Glutamatergic neuron (in vitro differentiated cells): ENCODE results near the gene HSD17B8. TPM values are rescaled to one million over a fixed set of nuclear protein-coding genes. Genes with fewer than 3 reads are reported as not detected.

Source experiments
- DNase-seq: peaks from one replicate; pipeline ENCODE4 v3.0.0; 2022
- H3K27ac Mint-ChIP-seq: one replicate; pipeline ENCODE4 v1.8.0; 2020; ENCODE audit warnings: mild to moderate bottlenecking, mixed read lengths, inconsistent platforms; ENCODE audit not compliant: unreplicated experiment
- H3K27me3 Mint-ChIP-seq: one replicate; pipeline ENCODE4 v1.8.0; 2020; ENCODE audit warnings: mild to moderate bottlenecking, moderate library complexity, mixed read lengths, inconsistent platforms; ENCODE audit not compliant: unreplicated experiment
- H3K36me3 Mint-ChIP-seq: one replicate; pipeline ENCODE4 v1.8.0; 2020; ENCODE audit warnings: mild to moderate bottlenecking, mixed read lengths, inconsistent platforms; ENCODE audit not compliant: unreplicated experiment
- H3K4me1 Mint-ChIP-seq: one replicate; pipeline ENCODE4 v1.8.0; 2020; ENCODE audit warnings: mild to moderate bottlenecking, low read depth, mixed read lengths, inconsistent platforms; ENCODE audit not compliant: unreplicated experiment
- H3K4me3 Mint-ChIP-seq: one replicate; pipeline ENCODE4 v1.8.0; 2020; ENCODE audit warnings: mild to moderate bottlenecking, mixed read lengths, inconsistent platforms; ENCODE audit not compliant: unreplicated experiment
- H3K9me3 Mint-ChIP-seq: one replicate; pipeline ENCODE4 v1.8.0; 2020; ENCODE audit warnings: mild to moderate bottlenecking, moderate library complexity, mixed read lengths, inconsistent platforms; ENCODE audit not compliant: unreplicated experiment
- total RNA-seq: library from RNA; stranded (reverse); fragmentation: NEBNext Ultra II Directional; extraction: Animal tissue kit (Norgen Biotek cat#: 25700); gene quantifications from one replicate; pipeline ENCODE4 v1.2.1, GENCODE V29; 2021; ENCODE audit not compliant: unreplicated experiment
- TF ChIP-seq, protein P1 (sequence below): fragments of 200-600 bp; sonication (generic); IDR thresholded peaks from one replicate; pipeline ENCODE4 v1.5.0; 2021; ENCODE audit not compliant: partially characterized antibody, unreplicated experiment

The HSD17B8 gene
- total RNA-seq, 1 donor from 2014 or later = 4.6 TPM

DNA sequence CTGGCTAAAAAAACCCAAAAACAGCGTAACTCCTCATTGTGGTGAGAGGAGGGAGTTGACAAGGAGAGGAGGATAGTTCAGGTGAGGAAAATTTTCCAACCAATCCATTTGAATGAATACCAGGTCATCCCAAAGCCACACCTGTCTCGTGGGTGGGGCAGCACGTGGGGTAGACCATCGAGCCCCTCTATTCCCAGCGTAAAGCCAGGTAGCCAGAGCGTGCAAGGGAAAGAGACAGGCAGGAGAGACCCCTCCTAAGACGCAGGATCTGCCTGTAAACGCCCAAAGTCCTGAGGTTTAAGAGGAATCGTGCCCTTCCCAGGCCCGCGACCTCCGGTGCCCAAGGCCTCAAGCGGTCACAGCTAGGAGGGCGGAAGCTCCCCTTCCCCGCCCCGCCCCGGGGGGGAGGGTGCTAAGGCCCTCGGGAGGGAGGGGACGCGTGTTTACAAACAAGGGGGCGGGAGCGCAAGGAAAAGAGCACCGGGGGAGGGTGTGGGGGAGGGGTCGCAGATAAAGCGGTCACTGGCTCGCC is 4.7 kb upstream of the HSD17B8 start:
- TF ChIP-seq, protein P1, sequence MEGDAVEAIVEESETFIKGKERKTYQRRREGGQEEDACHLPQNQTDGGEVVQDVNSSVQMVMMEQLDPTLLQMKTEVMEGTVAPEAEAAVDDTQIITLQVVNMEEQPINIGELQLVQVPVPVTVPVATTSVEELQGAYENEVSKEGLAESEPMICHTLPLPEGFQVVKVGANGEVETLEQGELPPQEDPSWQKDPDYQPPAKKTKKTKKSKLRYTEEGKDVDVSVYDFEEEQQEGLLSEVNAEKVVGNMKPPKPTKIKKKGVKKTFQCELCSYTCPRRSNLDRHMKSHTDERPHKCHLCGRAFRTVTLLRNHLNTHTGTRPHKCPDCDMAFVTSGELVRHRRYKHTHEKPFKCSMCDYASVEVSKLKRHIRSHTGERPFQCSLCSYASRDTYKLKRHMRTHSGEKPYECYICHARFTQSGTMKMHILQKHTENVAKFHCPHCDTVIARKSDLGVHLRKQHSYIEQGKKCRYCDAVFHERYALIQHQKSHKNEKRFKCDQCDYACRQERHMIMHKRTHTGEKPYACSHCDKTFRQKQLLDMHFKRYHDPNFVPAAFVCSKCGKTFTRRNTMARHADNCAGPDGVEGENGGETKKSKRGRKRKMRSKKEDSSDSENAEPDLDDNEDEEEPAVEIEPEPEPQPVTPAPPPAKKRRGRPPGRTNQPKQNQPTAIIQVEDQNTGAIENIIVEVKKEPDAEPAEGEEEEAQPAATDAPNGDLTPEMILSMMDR = no peak
- Mint-ChIP-seq H3K4me1 (peaks cover 23% of the 10 kb centered on the region), H3K4me3 (peak overlapping the region; percentile 92), H3K36me3 (no peaks in the 10 kb centered on the region), H3K27me3 (peaks cover 12% of the 10 kb centered on the region), H3K27ac (peak overlapping the region; percentile 82), H3K9me3 (peaks cover 17% of the 10 kb centered on the region)
- no peak for DNase-seq

DNA sequence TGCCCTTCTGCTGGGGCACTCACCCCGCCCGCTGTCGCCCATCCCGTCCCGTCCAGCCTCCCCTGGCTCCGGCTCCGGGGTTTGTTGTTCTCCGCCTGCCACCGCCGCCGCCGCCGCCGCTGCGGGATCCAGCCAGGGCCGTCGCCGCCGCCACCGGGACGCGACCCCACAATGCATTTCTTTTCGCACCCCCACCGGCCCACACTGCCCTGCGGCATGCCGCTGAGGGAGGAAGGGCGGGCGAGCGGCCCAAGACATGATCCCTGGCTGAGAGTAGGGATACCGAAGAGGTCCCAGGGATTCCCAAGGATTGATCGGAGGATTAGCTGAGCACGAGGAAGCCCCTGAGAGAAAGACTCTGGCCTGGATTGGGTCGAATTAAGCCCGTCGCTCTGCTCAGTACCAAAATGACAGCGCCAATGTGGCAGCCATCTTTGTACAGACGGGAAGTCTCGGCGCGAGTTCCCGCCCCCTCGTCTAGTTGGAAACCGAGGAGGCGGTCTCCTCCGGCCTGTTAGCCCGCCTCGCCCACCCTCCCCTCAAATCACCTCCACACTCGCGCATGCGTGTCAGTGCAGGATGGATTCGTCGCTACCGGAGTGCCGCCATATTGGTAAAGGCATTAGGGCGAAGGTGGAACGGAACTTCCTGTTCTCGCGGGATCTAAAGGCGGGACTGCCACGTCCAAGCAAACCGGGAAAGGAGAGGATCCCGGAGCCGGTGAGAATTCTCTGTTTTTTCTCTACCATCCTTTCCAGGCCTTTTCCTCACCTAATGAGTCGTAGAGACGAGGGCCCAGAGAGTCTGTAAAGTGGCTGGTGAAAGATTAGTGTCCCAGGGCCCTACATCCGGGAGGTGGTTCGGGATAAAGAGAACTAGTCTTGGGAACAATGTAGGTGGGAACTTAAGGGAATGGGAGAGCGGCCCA is 4.0 kb upstream of the HSD17B8 start, which contains the start of the genes RXRB and SLC39A7:
RXRB (minus strand) TSS at position 447 of the 928 bp plus-strand sequence; CDS start at position 258, 189 bp downstream.
SLC39A7 (plus strand) TSS at position 649 of the 928 bp plus-strand sequence. CDS start 379 bp downstream, outside the sequence.
- TF ChIP-seq, protein P1 = no peak
- Mint-ChIP-seq H3K36me3 (no peaks in the 10 kb centered on the region), H3K9me3 (peaks cover 17% of the 10 kb centered on the region), H3K4me3 (peak within 1 kb of the TSS; percentile 99), H3K4me1 (peaks cover 28% of the 10 kb centered on the region), H3K27me3 (peaks cover 14% of the 10 kb centered on the region), H3K27ac (peak within 1 kb of the TSS; percentile 95)
- DNase-seq = peak; percentile 99

DNA sequence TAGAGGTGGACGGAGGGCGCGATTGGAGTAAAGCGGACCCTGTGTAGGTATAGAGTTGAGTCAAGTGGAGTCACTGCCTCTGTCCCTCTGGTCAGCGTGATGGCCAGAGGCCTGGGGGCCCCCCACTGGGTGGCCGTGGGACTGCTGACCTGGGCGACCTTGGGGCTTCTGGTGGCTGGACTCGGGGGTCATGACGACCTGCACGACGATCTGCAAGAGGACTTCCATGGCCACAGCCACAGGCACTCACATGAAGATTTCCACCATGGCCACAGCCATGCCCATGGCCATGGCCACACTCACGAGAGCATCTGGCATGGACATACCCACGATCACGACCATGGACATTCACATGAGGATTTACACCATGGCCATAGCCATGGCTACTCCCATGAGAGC is 3.3 kb upstream of the HSD17B8 start:
- TF ChIP-seq, protein P1 = peak; percentile 23
- peaks cover 32% of the 10 kb centered on the region for H3K4me1 Mint-ChIP-seq
- peaks cover 19% of the 10 kb centered on the region for H3K27me3 Mint-ChIP-seq
- H3K36me3 Mint-ChIP-seq = no peaks in the 10 kb centered on the region
- no peak for DNase-seq
- H3K27ac Mint-ChIP-seq = peak overlapping the region; percentile 95
- H3K9me3 Mint-ChIP-seq = peaks cover 17% of the 10 kb centered on the region
- H3K4me3 Mint-ChIP-seq = peak overlapping the region; percentile 99

DNA sequence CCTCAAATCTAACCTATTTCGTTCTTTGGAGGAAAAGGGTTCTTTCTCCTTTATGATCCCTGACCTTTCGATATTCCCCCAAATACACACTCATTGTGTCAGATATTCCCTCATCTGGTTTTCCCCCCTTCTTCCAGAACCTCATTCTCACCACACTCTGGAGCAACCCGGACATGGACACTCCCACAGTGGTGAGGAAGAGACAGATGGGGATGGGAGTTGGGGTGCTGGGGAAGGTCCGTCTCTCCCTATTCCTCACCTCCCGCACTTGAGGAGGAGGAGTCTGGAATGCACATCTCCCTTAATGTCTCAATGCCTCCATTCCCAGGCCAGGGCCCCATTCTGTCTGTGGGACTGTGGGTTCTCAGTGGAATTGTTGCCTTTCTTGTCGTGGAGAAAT is 2.5 kb upstream of the HSD17B8 start:
- Mint-ChIP-seq H3K36me3 (no peaks in the 10 kb centered on the region), H3K9me3 (peaks cover 14% of the 10 kb centered on the region), H3K27me3 (peaks cover 20% of the 10 kb centered on the region), H3K27ac (peak overlapping the region; percentile 79), H3K4me1 (peaks cover 34% of the 10 kb centered on the region), H3K4me3 (peak overlapping the region; percentile 99)
- TF ChIP-seq, protein P1 = no peak
- DNase-seq = no peak
